Left lung (tissue), 10 donors: ENCODE measurements around the gene PANX3. TPM values are rescaled to one million over a fixed set of nuclear protein-coding genes. Genes with fewer than 3 reads are reported as not detected.

ENCODE experiments used
- ATAC-seq: fragments of 200-7000 bp; cut with Tn5 transposase; one replicate; pipeline ENCODE4 v1.9.1; 2020; ENCODE audit warnings: moderate library complexity
- DNase-seq, 4 donors: peaks; one replicate each; pipeline ENCODE4 v3.0.0-alpha.2; 2013 to 2020
- H3K27ac ChIP-seq, 2 donors: fragments of 200-600 bp; sonication (generic) in 1 of 2; one replicate each; pipeline versions ENCODE4 v1.5.0 to v1.8.0; 2020 to 2021
- H3K27me3 ChIP-seq, 2 donors: fragments of 200-600 bp; sonication (generic) in 1 of 2; one replicate each; pipeline versions ENCODE4 v1.5.0 to v1.8.0; 2020 to 2021
- H3K36me3 ChIP-seq, 2 donors: fragments of 200-600 bp; sonication (generic) in 1 of 2; one replicate each; pipeline versions ENCODE4 v1.5.0 to v1.8.0; 2020 to 2021
- H3K4me1 ChIP-seq, 2 donors: fragments of 200-600 bp; one replicate each; pipeline ENCODE4 v1.8.0; 2021
- H3K4me3 ChIP-seq, 2 donors: fragments of 200-600 bp; sonication (generic) in 1 of 2; one replicate each; pipeline versions ENCODE4 v1.5.0 to v1.8.0; 2020 to 2021; ENCODE audit warnings: mild to moderate bottlenecking in 1 of 2
- H3K9me3 ChIP-seq, 2 donors: fragments of 200-600 bp; sonication (generic) in 1 of 2; one replicate each; pipeline versions ENCODE4 v1.5.0 to v1.8.0; 2020 to 2021
- intact Hi-C, 2 donors: fragments of 100-400 bp; cut with DNase I; formaldehyde crosslinking; loops; one replicate each; pipeline versions ENCODE4 v1.11.2 to v1.14.2; 2022
- polyA plus RNA-seq, 6 donors: library from polyadenylated mRNA; unstranded; fragments of 120-200 nt; gene quantifications; one replicate each; pipeline ENCODE4 v1.2.1, GENCODE V29; 2013; ENCODE audit not compliant: insufficient read length in 6 of 6
- total RNA-seq, 2 donors: library from RNA; stranded (reverse); fragmentation: NEBNext Ultra II Directional; extraction: Animal tissue kit (Norgen Biotek cat#: 25700); gene quantifications; one replicate each; pipeline ENCODE4 v1.2.1, GENCODE V29; 2021
- TF ChIP-seq, protein P1 (sequence below), 2 donors: fragments of 200-600 bp; sonication (generic) in 1 of 2; IDR thresholded peaks; one replicate each; pipeline versions ENCODE4 v1.5.0 to v1.8.0; 2021; ENCODE audit warnings: antibody characterized with exemption in 2 of 2
- donor health status: DM: no; HTN: yes; CAD: no.
- donor health status: DM: no; HTN: no; CAD: no.

The PANX3 gene
- total and polyA plus RNA-seq, 8 donors = not detected

DNA sequence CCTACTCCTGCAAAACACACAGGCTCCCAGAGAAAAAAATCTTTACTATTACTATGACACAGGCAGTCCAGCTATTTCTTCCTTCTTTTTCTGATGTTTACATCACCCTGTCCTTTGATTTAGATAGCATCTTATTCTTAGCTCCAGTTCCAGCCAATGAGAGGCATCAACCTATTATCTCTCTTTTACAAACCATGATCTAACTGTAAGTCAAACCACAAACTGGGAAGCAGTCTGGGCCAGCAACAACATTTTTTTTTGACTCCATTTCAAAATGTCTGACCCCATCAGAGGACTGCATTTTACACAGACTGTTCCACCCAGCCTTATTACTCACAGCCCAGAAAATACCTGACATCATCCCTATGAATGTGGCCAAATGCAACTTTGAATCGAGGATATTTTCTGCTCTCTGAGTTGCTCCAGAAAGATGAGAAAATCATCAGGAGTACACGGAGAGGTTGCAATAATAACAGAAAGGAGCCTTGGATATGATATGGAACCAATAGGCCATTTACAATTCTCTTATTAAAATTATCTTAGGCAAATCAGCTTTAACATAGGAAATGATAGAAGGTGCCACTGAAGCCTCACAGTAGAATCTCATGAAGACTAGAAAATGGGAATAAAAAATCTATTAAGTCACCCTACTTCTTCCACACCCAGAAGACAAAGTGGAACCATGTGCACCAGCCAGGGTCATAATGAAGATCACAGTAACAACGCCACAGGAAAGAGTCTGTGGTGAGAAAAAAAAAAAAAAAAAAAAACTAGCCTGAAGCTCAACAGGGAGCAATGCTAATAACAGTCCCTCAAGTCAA, 32.6 kb downstream of the PANX3 start:
- Histone ChIP-seq H3K4me1 (peaks cover 0 to 7% of the 10 kb centered on the region in 2 donors), H3K36me3 (peaks cover 0 to 19% of the 10 kb centered on the region in 2 donors), H3K27me3 (no peaks in the 10 kb centered on the region), H3K4me3 (no peak overlapping the region), H3K27ac (no peak overlapping the region), H3K9me3 (no peaks in the 10 kb centered on the region)
- DNase-seq (no peak), ATAC-seq (peak; percentile 61)
- intact Hi-C loops = no loop called here
- TF ChIP-seq, protein P1, sequence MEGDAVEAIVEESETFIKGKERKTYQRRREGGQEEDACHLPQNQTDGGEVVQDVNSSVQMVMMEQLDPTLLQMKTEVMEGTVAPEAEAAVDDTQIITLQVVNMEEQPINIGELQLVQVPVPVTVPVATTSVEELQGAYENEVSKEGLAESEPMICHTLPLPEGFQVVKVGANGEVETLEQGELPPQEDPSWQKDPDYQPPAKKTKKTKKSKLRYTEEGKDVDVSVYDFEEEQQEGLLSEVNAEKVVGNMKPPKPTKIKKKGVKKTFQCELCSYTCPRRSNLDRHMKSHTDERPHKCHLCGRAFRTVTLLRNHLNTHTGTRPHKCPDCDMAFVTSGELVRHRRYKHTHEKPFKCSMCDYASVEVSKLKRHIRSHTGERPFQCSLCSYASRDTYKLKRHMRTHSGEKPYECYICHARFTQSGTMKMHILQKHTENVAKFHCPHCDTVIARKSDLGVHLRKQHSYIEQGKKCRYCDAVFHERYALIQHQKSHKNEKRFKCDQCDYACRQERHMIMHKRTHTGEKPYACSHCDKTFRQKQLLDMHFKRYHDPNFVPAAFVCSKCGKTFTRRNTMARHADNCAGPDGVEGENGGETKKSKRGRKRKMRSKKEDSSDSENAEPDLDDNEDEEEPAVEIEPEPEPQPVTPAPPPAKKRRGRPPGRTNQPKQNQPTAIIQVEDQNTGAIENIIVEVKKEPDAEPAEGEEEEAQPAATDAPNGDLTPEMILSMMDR (IDR thresholded peaks at IDR 0.05) = no peak

DNA sequence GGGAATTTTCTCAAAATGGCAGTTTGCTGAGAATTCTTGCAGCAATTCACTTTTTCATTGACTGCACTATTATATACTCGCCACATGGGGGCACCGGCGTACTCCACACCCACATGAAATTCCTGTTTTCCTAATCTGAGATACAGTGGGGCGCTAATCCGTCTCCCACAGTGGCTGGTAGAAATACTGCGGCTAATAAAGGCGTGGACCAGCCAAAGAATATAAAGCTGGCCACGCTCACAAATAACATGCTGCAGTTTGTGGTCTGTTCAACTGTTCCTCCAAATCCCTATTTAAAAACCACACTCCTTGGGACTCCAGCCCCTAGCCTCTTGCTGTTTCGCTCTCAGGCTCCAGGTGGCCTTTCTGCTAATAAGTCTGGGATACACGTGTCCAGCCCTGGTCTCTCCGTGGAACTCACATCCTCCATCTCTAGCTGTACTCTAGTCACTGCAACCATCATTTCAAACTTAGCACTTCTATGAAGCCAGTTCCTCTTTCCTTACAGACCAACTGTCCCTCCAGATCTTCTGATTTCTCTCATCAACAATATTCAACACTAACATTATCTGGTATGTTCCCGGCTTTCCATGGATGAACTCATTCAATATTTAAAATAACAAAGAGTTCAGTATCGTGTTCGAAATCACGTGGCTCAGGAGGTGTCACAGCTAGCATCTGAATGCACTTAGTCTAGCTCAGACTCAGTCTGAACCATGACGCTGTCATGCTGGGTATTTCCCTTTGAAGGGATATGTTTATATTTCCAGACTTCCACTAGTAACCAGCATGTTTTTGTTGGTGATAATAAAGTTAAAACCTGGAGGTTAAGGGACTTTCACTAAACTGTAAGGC, 33.4 kb downstream of the PANX3 start:
- ATAC-seq = peak; percentile 97
- Histone ChIP-seq H3K9me3 (no peaks in the 10 kb centered on the region), H3K4me1 (peaks cover 0 to 7% of the 10 kb centered on the region in 2 donors), H3K4me3 (no peak overlapping the region), H3K27ac (no peak overlapping the region), H3K27me3 (no peaks in the 10 kb centered on the region), H3K36me3 (peaks cover 0 to 19% of the 10 kb centered on the region in 2 donors)
- DNase-seq = peak in 2 of 4 donors; percentile 56 to 72
- intact Hi-C loops = no loop called here
- TF ChIP-seq, protein P1 (IDR thresholded peaks at IDR 0.05) = peak; percentile 71 to 80

DNA sequence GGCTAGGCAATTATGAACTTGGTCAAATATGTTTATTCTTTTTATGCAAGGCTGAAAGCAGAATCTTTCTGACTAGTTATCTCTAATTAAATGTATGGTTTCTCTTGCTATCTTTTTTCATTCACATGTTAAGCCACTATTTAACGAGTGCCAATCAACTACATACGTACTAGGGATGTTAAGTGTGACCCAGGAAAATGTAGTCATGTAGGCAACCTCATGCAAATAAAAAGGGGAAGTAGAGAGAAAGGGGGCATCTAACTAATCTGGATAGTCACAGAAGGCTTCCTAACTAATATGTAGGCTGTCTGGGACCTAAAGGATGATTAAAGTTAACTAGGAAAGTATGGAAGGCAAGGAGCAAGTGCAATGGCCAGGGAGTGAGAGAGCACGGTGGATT, 34.9 kb downstream of the PANX3 start:
- no peak overlapping the region for H3K27ac ChIP-seq
- H3K4me1 ChIP-seq = peaks cover 0 to 7% of the 10 kb centered on the region in 2 donors
- no peaks in the 10 kb centered on the region for H3K9me3 ChIP-seq
- no peak overlapping the region for H3K4me3 ChIP-seq
- H3K36me3 ChIP-seq = peaks cover 0 to 19% of the 10 kb centered on the region in 2 donors
- TF ChIP-seq, protein P1 (IDR thresholded peaks at IDR 0.05) = no peak
- H3K27me3 ChIP-seq = no peaks in the 10 kb centered on the region
- DNase-seq (no peak), ATAC-seq (no peak)
- intact Hi-C loops = no loop called here

DNA sequence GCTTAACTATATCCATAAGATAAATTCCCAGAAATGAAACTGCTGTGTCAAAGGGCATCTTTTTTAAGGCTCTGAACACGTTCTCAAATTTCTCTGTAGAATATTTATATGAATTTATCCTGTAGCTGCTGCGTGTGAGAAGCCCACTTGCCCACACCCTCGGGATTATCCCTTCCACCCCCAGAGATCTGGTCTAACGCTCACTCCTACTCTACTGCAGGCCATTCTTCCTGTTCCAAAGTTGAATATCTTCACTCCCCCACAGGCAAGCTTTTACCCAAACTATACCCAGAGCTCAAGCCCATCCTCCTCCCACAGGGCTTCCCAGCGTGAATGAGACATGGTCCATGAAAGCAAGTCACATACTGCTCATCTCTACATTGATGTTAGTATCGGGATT, 37.4 kb downstream of the PANX3 start:
- Histone ChIP-seq H3K4me3 (no peak overlapping the region), H3K36me3 (peaks cover 0 to 32% of the 10 kb centered on the region in 2 donors), H3K27ac (no peak overlapping the region), H3K27me3 (no peaks in the 10 kb centered on the region), H3K9me3 (no peaks in the 10 kb centered on the region), H3K4me1 (peaks cover 0 to 7% of the 10 kb centered on the region in 2 donors)
- DNase-seq (no peak), ATAC-seq (no peak)
- TF ChIP-seq, protein P1 (IDR thresholded peaks at IDR 0.05) = no peak
- intact Hi-C loops = no loop called here
